ACC112 (cell line): Measurements from ENCODE around the gene ST3GAL3.
A peak's percentile ranks its signal among the peaks of the same experiment; 100 is the strongest.

Experiments
- H2AFZ ChIP-seq: fragments of 200-600 bp; sonication (generic); one replicate; pipeline ENCODE4 v1.6.0; 2017; ENCODE audit warnings: antibody characterized with exemption, low read length; ENCODE audit not compliant: unreplicated experiment
- H3K27ac ChIP-seq: fragments of 200-600 bp; sonication (generic); 2 replicates; pipeline ENCODE4 v1.5.1; 2014; ENCODE audit warnings: low read depth, mild to moderate bottlenecking, antibody characterized with exemption, low read length, moderate library complexity
- H3K27me3 ChIP-seq: fragments of 200-600 bp; sonication (generic); 2 replicates; pipeline ENCODE4 v1.6.1; 2014; ENCODE audit warnings: mild to moderate bottlenecking, antibody characterized with exemption, low read length, moderate library complexity, mixed read lengths; ENCODE audit not compliant: insufficient read depth
- H3K36me3 ChIP-seq: fragments of 200-600 bp; sonication (generic); 2 replicates; pipeline ENCODE4 v1.6.1; 2016; ENCODE audit warnings: mild to moderate bottlenecking, antibody characterized with exemption, low read length, moderate library complexity, mixed read lengths; ENCODE audit not compliant: insufficient read depth
- H3K4me1 ChIP-seq: fragments of 200-600 bp; sonication (generic); one replicate; pipeline ENCODE4 v1.6.1; 2016; ENCODE audit warnings: low read length, mixed read lengths; ENCODE audit not compliant: insufficient read depth, unreplicated experiment, control insufficient read depth
- H3K4me3 ChIP-seq: fragments of 200-600 bp; sonication (generic); 2 replicates; pipeline ENCODE4 v1.5.1; 2014; ENCODE audit warnings: mild to moderate bottlenecking, low read depth, low read length
- H3K79me2 ChIP-seq: fragments of 200-600 bp; sonication (generic); one replicate; pipeline ENCODE4 v1.6.0; 2016; ENCODE audit warnings: low read length; ENCODE audit not compliant: control insufficient read depth, unreplicated experiment, insufficient read depth

ST3GAL3 gene

DNA sequence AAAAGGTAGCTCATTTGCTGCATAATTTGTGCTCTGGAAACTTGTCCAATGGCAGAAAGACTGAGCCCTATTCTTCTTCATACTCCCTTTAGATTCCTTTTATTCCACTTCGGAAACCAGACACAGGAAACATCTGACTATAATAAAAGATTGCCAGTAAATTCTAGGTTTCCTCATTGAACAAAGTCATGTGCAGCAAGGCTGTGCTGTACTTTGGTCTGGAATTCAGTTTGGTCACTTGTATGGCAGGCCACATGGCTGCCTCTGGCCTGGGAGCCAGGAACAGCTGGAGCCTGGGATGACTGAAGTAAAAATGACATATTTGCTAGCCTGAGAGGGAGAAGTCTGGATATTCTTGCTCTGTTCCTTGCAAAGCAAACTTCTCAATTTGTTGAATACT is 79.6 kb downstream of the ST3GAL3 start:
- Histone ChIP-seq H3K27ac (no peak overlapping the region), H3K36me3 (no peaks in the 10 kb centered on the region), H3K27me3 (no peaks in the 10 kb centered on the region), H3K4me1 (peaks cover 13% of the 10 kb centered on the region), H3K79me2 (no peaks in the 10 kb centered on the region), H2AFZ (no peak overlapping the region), H3K4me3 (no peak overlapping the region)

DNA sequence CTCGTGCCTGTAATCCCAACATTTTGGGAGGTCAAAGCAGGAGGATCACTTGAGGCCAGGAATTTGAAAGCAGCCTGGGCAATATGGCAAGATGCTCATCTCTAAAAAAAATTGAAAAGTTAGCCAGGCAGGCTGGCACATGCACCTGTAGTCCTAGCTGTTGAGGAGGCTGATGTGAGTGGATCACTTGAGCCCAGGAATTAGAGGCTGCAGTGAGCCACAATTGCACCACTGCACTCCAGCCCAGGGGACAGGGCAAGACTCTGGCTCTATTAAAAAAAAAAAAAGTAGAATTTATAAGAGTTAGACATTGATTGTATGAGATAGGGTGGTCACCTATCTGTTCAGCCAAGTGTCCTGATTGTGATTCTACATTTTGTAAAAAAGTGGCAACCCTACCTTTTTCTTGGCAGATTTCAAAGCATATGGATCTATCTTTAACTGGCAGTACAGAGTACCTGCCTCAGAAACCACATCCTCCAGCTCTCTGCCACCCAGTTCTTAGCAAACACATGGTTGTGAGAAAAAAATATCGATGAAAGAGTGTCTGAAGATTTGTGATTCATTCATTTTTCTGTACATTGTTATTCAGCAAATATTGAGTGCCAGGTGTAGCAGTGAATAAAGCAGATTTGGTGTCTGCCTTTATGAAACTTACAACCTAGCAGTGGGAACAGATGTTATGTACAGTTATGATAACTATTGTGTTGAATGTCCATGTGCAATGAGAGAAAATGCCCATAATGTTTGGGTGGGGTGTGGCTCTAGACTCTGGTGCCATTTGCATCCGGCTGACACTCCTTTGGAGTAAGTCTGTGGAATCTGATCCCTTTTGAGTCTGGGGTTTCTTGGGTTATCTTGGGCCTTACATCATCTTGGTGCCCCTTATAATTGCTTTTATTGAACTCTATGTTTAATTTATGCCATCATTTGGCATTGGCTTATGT is 82.5 kb downstream of the ST3GAL3 start:
- no peaks in the 10 kb centered on the region for H3K27me3 ChIP-seq
- no peak overlapping the region for H2AFZ ChIP-seq
- peaks cover 3% of the 10 kb centered on the region; the same call in 1 of the 2 replicates for H3K36me3 ChIP-seq
- no peaks in the 10 kb centered on the region for H3K4me1 ChIP-seq
- no peak overlapping the region for H3K27ac ChIP-seq
- H3K79me2 ChIP-seq: no peaks in the 10 kb centered on the region
- H3K4me3 ChIP-seq: no peak overlapping the region

DNA sequence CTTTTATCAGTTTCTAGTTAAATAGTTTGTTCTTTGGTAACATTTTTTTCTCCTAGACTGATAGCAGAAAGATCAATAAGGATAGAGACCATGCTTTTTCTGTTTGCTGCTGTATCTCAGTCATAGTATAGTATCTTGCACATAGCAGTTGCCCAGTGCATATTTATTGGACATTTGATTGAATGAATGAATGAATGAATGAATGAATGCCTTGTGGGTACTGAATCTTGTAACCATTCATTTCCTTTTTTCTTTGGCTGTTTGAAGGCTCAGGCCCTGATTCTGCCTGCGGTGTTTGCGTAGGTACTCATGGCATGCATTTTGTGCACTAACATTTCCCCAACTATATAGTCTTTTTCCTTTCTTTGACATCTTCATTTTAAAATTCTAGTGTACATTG is 83.9 kb downstream of the ST3GAL3 start:
- Histone ChIP-seq H3K4me1 (peaks cover 6% of the 10 kb centered on the region), H3K27ac (no peak overlapping the region), H3K27me3 (no peaks in the 10 kb centered on the region), H3K79me2 (no peaks in the 10 kb centered on the region), H3K4me3 (no peak overlapping the region), H3K36me3 (peaks cover 3% of the 10 kb centered on the region; the same call in 1 of the 2 replicates), H2AFZ (no peak overlapping the region)

GRCh38 chr1:43796111-43796581 is 88.8 kb downstream of the ST3GAL3 start:
- Histone ChIP-seq H3K79me2 (no peaks in the 10 kb centered on the region), H2AFZ (no peak overlapping the region), H3K27ac (no peak overlapping the region), H3K4me1 (peaks cover 13% of the 10 kb centered on the region), H3K27me3 (no peaks in the 10 kb centered on the region), H3K36me3 (peaks cover 6% of the 10 kb centered on the region; the same call in 1 of the 2 replicates), H3K4me3 (no peak overlapping the region)

DNA sequence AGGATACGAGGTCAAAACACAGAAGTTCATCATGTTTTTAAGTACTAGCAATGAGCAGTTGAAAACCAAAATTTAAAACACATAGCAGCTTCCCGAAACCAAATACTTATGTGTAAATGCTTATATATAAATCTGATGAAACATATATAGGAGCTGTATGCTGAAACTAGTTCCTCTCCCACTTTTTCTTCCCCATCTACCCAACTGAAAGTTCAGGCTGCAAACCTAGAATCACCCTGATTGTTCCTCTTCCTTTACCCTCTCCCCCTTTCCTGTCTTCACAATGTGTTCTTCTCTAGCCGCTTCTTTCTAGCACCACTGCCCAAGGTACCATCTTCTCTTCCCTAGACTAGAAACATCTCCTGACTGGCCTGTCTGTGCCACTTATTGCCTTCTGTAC is 90.6 kb downstream of the ST3GAL3 start:
- no peaks in the 10 kb centered on the region for H3K79me2 ChIP-seq
- H3K4me3 ChIP-seq: no peak overlapping the region
- H3K4me1 ChIP-seq: peaks cover 13% of the 10 kb centered on the region
- H3K27ac ChIP-seq: no peak overlapping the region
- H2AFZ ChIP-seq: no peak overlapping the region
- no peaks in the 10 kb centered on the region for H3K27me3 ChIP-seq
- peaks cover 9% of the 10 kb centered on the region; the same call in 1 of the 2 replicates for H3K36me3 ChIP-seq

- Histone ChIP-seq H3K27me3 (no peaks in the 10 kb centered on the region), H3K27ac (peak overlapping the region; percentile 27; the same call in 1 of the 2 replicates), H3K4me3 (no peak overlapping the region), H3K79me2 (no peaks in the 10 kb centered on the region), H3K36me3 (peaks cover 16% of the 10 kb centered on the region; the same call in 1 of the 2 replicates), H3K4me1 (peaks cover 13% of the 10 kb centered on the region), H2AFZ (no peak overlapping the region)
Observed at GRCh38 chr1:43799656-43800635, 92.6 kb downstream of the ST3GAL3 start.

- Histone ChIP-seq H3K36me3 (peaks cover 20% of the 10 kb centered on the region; the same call in 1 of the 2 replicates), H3K27me3 (no peaks in the 10 kb centered on the region), H2AFZ (no peak overlapping the region), H3K4me1 (peaks cover 12% of the 10 kb centered on the region), H3K79me2 (no peaks in the 10 kb centered on the region), H3K27ac (no peak overlapping the region), H3K4me3 (no peak overlapping the region)
Observed at GRCh38 chr1:43800771-43801170, 93.4 kb downstream of the ST3GAL3 start.

- H3K4me3 ChIP-seq: no peak overlapping the region
- no peak overlapping the region for H2AFZ ChIP-seq
- no peak overlapping the region for H3K27ac ChIP-seq
- H3K4me1 ChIP-seq: peaks cover 8% of the 10 kb centered on the region
- no peaks in the 10 kb centered on the region for H3K79me2 ChIP-seq
- H3K36me3 ChIP-seq: peaks cover 20% of the 10 kb centered on the region; the same call in 1 of the 2 replicates
- H3K27me3 ChIP-seq: no peaks in the 10 kb centered on the region
Observed at GRCh38 chr1:43801203-43801602, 93.9 kb downstream of the ST3GAL3 start.

DNA sequence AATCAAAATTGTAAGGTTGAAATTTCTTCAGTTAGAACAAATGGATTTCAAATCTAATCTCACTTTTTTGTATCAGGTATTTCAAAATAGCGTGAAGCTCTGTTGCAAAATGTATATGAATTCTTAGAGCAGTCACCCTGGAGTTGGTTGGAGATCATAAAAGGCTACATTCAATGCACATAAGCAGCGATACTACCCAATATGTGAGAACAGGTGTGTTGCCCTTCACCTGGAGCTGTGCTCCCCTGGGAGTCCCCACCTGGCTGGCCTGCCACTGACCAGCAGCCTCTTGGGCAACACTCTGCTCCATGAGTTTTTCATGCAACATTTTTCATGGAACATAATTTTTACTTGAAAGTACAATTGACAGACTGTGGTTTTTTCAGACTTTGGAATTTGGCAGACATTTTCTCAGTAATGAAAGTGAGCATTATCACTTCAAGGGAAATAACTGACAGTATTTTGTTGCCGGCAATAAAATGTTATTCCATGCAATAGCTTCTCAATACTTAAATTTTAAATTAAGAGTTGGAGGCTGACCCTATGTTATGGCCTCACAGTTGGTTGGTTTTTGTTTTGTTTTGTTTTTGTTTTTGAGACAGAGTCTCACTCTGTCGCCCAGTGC is 95.1 kb downstream of the ST3GAL3 start:
- Histone ChIP-seq H3K27me3 (no peaks in the 10 kb centered on the region), H3K79me2 (no peaks in the 10 kb centered on the region), H3K36me3 (peaks cover 21% of the 10 kb centered on the region; the same call in 1 of the 2 replicates), H3K4me3 (no peak overlapping the region), H3K27ac (no peak overlapping the region), H3K4me1 (peaks cover 6% of the 10 kb centered on the region), H2AFZ (no peak overlapping the region)

DNA sequence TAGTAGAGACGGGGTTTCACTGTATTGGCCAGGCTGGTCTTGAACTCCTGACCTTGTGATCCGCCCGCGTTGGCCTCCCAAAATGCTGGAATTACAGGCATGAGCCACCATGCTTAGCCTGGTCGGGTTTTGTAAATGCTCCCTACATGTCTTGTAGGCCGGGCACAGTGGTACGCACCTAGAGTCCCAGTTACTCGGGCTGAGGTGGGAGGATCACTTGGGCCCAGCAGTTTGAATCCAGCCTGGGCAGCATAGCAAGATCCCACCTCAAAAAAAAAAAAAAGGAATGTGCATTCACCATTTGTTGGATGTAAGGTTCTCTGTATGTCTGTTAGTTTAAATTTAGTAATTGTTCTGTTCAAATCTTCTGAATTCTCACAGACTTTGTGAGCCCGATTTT is 95.8 kb downstream of the ST3GAL3 start:
- H3K4me3 ChIP-seq: no peak overlapping the region
- no peaks in the 10 kb centered on the region for H3K27me3 ChIP-seq
- no peak overlapping the region for H3K27ac ChIP-seq
- peaks cover 25% of the 10 kb centered on the region; the same call in 1 of the 2 replicates for H3K36me3 ChIP-seq
- no peaks in the 10 kb centered on the region for H3K79me2 ChIP-seq
- peaks cover 6% of the 10 kb centered on the region for H3K4me1 ChIP-seq
- no peak overlapping the region for H2AFZ ChIP-seq
